Stimulated activated CD4-positive, alpha-beta T cell treated with anti-CD3 and anti-CD28 coated beads, Interleukin-15, amount 100 ng/mL, for 48 hours (primary cell): ENCODE results near the gene MTFR2.

Experiments used
- DNase-seq, 2 donors: peaks; one replicate each; pipeline ENCODE4 v3.0.0-alpha.2; 2020; ENCODE audit warnings: low read depth in 2 of 2

MTFR2 gene

DNA sequence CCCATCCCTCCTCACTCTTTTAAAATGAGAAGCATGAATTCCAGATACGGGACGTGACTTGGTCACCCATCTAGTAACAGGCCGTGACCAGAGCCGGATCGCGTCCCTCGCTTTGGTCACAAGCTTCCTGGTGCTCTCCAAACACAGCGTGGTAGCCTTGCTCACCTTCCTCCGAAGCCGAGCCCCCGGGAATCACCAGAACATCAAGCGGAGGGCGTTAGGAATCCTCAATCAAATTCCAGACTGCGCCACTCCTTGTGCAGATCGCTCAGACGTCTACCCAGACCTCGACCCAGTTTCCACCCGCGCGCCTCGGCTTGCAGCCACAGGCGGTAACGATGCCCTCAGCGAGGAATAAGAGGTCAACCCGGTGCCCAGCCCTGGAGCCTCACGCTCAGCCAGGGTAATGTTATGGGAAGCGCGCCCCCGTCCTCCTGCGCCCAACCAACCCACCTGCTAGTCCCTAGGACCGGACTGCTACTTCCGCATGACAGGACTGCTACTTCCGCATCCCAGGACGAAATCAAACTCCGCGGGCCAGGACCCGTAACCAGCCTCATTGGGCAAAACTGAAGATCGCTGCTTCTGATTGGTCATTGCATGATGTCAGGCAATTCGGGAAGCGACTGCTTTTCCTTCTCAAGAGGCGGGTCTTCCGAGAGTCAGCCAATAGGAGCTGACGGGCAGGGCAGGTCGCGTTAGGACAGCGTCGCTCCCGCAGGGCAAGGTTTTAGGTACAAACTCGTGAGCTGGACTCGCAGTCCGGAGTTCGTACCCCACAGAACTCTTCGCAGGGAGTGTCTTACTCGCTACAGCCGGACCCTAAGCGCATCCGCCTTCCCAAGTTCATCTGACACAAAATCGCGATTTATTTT lies at the start of gene MTFR2:
MTFR2 (minus strand) TSS at position 501 of the 875 bp plus-strand sequence. CDS start 1,212 bp downstream, outside the sequence.
- DNase-seq, result peak; percentile 88 to 90

DNA sequence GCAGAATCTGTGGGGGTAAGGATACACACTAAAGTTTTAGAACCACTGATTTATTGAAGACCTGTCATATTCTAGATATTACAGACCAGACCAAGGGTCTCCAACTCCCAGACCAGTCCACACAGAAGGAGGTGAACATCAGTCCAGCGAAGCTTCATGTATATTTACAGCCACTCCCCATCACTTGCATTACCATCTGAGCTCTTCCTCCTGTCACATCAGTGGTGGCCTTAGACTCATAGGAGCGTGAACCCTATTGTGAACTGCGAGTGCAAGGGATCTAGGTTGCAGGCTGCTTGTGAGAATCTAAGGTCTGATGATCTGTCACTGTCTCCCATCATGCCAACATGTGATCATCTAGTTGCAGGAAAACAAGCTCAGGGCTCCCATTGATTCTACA lies 44.5 kb upstream of the MTFR2 start:
- DNase-seq, result no peak

DNA sequence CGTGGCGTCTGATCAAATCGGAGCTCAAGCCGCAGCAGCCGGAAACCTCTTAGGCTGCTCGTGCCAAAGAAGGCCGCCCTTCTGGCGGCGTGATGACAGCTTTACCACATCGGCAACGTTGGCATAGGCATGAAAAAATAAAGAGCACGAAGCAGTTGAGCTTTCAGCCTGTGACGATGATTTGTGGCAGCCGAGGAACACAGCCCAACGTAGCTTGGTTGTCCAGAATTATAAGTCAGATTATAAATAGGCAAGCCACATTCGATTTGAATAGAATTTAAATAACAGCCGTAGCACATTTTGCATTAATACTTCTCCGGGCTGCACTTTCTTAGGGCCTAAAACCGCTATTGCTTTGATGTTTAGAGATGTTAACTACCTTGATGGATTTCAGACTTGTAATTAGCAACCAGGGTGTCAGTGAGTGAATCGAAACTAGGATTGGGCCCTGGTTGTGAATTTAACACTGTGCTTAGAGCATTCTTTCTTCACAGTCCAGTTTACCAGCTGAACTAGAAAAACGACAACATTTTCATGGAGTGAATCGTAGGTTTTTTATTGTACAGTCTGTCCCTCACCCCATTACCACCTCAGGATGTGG lies 40.4 kb upstream of the MTFR2 start:
- DNase-seq, result peak; percentile 54 to 71

DNA sequence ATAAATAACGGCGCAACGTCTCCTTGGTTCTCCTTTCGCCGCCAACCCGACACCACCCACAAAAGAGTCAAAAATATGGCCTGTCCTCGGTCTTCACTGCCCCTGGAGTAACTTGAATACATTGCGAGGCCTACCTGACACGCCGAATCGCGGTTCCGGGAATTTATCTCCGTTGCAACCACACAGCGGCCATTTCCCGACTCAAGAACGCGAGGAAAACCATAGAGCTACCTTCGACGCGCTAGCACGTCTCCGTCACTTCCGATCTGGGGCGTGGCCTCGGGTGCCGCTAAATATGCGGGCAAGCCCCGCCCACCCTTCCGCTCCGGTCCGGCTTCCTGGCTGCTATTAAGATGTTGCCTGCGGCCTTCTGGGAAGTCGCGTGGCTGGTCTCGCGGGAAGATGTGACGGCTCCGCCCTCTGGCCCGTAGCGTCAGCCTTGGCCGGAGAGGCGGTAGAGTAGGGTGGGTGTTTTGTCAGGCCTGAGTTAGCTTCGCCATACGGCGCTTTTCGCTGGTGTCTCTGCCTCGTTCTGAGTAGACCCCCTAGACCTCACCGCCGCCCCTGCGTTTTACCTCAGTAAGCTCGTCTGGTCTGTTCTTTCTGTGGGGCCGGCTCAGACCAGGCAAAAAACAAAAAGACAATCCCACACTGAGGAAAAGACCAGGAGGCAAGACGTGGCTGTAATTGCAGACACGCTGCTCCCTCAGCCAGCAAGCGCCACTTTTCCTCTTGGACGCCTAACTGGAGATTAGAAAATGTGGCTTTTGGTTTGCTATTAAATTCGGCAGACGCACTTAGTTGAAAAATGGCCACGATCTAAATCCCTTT lies 39.7 kb upstream of the MTFR2 start, which contains the start of gene BCLAF1:
BCLAF1 (minus strand) TSS at position 268 of the 831 bp plus-strand sequence. CDS start 9,980 bp downstream, outside the sequence.
- peak; percentile 98 to 99 for DNase-seq

DNA sequence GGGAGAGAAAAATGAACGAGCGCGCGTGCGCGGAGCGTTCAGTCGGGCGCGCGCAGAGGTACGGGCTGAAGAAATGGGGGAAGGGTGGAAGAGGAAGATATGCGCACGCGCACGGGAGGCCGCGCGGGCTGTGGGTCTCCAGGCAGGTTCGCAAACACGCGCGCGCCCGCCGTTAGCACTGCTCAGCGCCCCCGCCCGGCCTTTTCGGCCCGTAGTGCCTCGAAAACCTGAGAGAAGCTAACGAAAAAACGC lies 39.1 kb upstream of the MTFR2 start:
- DNase-seq, result peak; percentile 88

DNA sequence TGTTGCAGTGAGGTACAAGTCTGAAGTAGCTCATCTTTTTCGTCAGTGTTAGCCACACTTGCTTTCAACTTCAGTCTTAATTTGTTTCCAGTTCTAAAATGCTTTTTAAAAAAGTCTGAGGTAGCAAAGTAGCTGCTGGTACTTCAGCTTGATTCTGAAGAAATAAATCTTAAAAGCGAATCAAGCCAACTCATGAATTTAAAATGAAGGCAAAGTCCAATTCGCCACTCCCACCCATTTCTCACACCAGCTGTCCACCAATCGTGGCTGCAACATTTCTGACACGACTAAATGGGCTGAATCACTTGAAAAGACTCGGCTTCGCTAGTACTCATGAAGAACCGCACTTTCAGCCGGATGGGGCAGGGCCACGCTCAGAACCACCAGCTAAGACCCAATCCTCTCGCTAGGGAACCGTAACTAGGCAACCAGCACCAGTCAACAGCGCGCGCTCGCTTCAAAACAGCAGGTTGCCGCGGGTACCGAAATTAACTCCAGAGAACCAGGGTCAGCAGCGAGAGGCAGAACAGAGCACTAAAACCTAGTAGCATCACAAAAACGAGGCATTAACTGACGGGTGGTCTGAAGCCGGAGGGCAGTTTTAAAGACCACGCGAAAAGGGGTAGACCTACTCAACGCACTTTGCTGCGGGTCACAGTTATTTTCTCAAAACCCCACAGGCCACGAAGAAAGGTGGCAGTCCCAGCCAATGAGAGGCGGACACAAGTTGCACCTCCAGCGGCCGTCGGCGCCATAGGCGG lies 38.6 kb upstream of the MTFR2 start:
- DNase-seq, result peak; percentile 75 to 83

DNA sequence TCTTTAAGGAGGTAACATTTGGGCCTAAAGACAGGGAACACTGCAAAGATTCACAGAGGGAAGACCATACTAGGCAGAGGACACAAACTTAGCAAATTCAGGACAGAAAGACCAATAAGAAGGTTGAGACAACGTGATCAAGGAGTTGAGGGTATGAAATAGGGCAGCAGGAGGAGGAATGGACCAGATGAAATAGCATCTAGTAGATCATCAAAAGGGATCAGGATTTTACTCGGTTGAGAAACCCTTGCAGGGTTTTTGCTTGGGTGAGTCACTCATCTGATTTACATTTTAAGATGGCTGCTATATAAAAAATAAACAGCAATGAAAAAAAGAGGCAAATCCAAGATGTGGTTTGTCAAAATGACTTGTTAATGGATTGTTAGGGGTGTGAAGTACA lies 34.8 kb upstream of the MTFR2 start:
- DNase-seq, result no peak

DNA sequence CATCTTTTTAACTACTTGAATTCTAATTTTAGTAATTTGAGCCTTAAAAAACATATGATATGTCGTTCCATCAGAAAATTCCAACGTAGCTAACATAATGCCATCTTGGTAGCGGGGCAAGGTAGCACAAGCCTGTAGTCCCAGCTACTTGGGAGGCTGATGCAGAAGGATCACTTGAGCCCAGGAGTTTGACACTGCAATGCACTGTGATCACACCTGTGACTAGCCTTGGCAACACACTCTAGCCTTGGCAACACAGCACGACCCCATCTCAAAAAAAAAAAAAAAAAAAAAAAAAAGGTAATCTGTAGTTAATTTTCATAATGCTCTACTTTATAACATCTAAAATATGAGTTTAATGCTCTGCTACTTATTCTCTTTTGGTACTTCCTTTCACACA lies 32.8 kb upstream of the MTFR2 start:
- no peak for DNase-seq

DNA sequence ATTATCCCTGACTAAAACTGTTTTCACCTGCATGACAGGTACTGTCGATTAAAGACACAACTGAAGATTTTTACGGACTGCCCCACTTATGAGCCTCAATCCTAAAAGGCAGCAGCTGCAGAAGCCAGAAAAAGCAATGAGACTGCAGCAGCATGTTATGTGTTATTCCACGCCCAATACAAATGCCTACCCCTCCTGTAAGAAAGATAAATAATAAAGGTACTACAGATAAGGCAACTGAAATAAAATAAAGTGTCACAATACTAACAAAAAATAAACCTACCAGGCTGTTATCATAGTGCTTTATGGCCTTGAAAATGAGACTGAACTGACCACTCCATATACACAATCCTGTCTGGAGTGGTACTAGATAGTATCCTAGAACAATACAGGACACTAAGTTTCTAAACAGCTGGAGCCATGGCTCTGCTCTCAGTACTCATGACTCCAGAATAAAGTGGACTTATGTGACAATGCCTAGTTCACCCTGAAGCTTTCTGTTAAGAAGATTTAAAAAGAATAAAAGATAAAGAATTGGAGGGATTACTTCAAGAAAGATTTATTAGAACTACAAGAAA lies 30.0 kb upstream of the MTFR2 start:
- no peak for DNase-seq

DNA sequence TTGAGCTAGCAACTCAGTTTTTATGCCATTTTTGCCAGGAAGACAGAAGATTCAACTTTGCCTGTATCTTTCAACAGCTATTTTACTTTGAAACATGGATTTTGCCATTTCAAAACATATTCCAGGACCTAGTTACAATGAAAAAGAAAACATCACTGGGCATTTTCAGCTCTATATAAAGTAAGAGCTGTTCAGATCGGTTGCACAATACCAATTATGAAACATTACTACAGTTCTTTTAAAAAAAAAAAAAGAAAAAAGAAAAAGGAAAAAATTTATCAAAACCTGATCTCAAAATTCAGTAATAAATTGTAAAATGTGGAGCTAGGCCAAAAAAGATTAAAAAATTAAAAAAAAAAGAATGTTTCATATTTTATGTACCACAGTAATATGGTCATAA lies 24.0 kb upstream of the MTFR2 start:
- no peak for DNase-seq

DNA sequence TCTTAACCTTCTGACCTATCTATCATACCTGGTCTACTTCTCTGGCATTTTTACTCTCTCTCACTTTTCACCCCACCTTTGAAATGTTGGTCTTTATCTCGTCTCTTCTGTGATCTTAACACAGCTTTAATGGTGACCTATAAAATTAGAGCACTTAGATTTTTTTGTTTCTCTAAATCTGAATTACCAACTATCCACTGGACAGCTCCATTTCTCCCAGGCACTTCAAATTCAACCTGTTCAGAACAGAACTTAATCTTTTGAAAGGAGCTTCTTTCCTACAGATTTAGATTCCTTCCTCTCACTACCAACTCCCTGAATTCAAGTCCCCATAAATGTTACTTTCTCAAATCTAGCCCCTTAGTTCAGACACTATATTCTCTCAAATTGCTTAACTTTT lies 15.0 kb upstream of the MTFR2 start:
- no peak for DNase-seq

DNA sequence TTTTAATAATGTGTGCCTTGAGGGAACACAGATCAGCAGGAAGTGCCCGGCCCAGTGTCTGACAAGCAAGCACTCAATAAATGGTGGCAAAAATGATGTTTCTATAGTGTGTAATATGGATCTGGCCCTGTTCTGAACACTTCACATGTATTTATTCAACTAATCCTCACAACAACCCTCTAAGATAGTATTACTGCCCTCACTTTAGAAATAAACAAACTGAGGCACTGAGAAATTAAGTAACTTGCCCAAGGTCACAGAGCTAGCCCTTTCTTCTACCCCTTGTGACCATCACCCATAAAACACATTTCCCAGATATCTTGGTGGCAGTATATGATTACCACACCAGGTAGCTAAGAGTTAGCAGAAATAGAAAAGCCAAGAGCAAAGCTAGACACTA lies 12.8 kb upstream of the MTFR2 start:
- no peak for DNase-seq

DNA sequence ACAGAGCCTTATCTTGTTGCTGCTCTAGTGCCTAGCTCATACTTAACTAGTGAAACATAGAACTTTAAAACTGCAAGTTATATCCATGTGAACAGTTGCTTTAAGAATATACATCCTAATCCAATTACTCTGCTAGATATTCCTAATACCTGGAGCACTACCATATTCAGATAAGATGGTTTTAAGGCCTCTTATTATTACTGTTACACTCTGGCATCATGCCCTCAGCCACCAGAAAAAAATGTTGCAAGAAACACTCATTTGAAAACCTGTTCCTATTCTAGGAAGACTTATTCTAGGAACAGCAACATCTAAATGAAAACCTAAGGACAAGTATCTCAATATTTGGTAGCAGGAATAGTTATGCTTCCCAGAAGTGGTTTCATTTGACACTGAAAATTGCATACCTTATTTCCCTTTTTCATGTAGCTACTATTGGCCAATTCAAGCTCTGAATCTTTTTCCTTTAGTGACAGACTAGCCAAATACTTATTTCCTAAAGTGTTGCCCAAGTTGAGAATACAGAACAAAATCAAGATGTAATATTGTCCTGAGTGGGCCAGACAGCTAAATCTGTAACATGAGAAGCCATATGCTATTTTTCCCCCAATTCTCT lies 4.8 kb upstream of the MTFR2 start:
- DNase-seq, result no peak

DNA sequence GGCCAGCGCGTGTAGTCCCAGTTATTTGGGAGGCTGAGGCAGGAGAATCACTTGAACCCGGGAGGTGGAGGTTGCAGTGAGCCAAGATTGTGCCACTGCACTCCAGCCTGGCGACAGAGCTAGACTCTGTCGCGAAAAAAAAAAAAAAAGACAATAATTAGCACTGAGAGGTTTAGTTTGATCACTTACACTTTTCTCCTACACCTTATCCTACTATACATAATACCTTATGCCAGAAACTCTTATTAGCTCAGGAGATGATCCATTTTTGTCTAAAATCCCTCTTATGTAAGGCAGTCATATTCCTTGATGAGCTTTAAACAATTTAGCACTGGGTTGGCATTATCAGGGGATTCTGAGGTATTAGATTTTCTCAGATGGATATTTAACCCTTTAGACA lies 3.6 kb upstream of the MTFR2 start:
- no peak for DNase-seq

DNA sequence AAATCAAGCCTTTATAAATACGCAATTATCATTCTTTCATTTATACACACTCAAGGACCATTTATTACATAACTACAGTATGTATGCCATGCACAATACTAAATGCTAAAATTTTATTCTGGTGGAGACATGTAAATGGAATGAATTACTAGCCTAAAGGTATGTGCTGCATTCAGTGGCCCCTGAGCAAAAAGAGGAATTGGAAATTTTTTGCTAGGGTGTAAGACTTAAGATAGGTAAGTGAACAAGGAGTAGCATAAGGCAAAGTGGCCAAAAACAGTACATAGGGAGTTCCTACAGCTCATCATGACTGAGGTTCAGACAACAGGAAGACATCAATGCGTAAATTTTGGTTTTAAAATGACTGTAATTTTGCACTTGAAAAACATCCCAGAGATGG lies 2.3 kb upstream of the MTFR2 start:
- DNase-seq, result no peak

DNA sequence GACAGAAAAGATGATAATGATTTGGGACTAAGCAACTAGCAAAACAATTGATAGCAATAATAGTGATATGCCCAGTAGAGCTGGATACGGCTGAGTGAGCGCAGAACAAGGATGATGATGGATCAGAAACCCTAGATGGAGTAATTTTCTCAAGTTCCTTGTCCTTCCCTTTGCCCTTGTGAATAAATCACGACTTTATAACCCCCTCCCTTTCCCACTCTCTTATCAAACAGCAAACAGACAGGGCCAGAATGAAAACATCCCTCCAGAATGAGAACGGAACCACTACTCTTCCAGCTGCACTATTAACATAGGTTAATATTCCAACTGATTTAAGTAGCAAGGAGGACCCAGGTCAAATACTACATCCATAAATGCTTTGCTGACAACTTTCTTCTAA lies 1.3 kb upstream of the MTFR2 start:
- no peak for DNase-seq

DNA sequence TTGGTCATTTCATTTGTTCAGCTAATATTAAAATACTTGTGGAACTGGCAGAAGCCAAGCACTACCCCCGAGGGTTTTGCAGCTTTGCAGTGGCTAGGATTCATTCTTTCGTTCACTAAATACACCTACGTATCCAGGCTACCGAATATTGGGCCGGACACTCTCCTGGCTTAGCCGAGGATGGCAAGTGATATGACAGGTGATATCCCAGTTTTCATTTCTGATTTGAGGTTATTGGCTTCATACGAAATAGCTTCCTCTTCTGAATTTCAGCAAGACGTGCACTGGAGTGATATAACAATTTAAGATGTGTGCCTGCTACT lies 536 bp upstream of the MTFR2 start:
- DNase-seq, result no peak

DNA sequence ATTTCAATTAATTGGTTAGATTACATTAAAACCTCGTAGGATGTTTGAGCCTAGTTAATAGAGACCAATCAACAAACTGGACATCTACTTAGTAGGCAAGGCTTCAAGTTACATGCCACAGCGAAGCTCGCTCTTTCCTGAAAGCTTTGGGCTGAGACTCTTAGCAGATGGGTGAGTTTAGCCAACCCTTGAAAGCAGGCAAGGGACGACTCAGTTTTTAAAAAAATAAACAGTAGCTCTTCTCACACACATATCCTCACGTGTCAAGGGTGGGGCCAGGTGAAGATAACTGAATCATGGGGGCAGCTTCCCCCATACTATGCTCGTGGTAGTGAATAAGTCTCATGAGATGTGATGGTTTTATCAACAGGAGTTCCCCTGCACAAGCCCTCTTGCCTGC lies 775 bp downstream of the MTFR2 start:
- DNase-seq, result no peak

DNA sequence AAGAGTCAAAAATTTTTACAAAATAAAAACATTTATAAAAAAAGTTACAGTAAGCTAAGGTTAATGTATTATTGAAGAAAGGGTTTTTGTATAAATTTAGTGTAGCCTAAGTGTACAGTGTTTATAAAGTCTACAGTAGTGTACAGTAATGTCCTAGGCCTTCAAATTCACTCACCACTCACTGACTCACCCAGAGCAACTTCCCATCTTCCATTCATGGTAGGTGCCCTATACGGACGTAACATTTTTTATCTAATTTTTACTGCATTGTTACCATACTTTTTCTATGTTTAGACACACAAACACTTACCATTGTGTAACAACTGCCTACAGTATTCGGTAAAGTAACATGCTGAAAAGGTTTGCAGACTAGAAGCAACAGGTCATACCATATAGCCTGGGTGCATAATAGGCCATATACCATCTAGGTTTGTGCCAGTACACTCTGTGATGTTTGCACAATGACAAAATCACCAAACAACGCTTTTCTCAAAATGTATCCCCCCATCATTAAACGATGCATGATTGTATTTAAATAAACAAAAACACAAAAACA lies 6.0 kb downstream of the MTFR2 start:
- DNase-seq, result no peak

DNA sequence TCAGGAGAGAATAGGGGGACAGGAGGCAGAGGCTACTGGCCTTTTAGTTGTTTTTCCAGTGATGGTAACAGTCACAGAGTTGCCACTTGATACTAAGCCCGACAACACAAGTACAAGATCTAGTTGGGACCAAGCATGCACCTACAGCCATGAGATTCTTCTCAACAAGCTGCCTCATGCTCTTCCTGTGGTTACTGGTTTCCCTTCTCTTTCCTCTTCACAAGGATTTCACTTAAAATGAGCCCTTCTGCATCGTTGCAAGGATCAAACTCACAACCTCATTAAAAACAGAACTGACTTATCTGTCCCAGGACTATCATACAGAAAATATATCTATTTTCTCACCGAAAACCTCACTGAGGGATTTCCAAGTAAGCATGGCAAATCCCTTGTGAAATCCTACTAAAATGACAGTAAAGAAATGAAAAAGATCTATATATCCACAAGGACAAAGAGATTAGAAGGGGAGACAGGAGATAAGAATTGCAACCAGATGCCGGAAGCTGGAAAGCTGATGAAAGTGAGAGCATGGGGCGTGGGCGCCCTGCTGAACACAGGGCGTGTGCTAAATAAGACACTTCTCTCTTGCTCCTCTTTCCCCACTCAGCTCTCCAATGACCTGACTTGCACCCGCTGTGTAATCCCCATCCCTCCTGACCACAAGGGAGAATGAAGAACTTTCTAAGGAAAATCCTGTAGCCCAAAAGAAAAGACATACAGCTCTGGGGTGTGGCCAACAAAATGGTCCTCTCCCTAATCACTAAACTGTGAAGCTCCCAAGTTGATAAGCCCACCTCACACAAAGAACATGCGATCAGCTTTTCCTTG lies 13.4 kb downstream of the MTFR2 start:
- no peak for DNase-seq
